H1 (cell line): ENCODE measurements around the gene C3orf80. TPM values are rescaled to one million over a fixed set of nuclear protein-coding genes. Genes with fewer than 3 reads are reported as not detected.

Experiments
- PHF8 ChIP-seq: fragments of 200-600 bp; sonication (generic); conservative IDR thresholded peaks from 2 replicates; pipeline ENCODE4 v1.7.1; 2012; ENCODE audit warnings: low read depth, mild to moderate bottlenecking, inconsistent platforms, low read length, moderate library complexity
- RBBP5 ChIP-seq: IDR thresholded peaks from 2 replicates; pipeline ENCODE4 v1.7.1; 2012; ENCODE audit warnings: low read depth, mild to moderate bottlenecking, inconsistent platforms, low read length, moderate library complexity, borderline replicate concordance
- SIN3A ChIP-seq, 2 experiments: IDR thresholded peaks in 1 of 2; conservative IDR thresholded peaks in 1 of 2; 2 replicates each; pipeline ENCODE4 v1.6.1; 2011 to 2012; ENCODE audit warnings: low read length in 2 of 2, improper control_type of control experiment in 1 of 2, low read depth in 1 of 2, mild to moderate bottlenecking in 1 of 2
- TAF1 ChIP-seq: IDR thresholded peaks from 2 replicates; pipeline ENCODE4 v1.6.1; 2011; ENCODE audit warnings: mild to moderate bottlenecking, low read depth, low read length
- polyA plus RNA-seq, 7 experiments: library from polyadenylated mRNA; depleted of rRNA in 3 of 7; stranded (reverse) in 5 of 7; unstranded in 2 of 7; fragments of >200 nt in 5 of 7; fragments of 200-250 nt in 2 of 7; gene quantifications; 1 replicate in 5 of 7; 2 replicates in 1 of 7; 4 replicates in 1 of 7; pipeline versions ENCODE4 v1.2.1 to v1.2.3, GENCODE V29; 2011 to 2013; ENCODE audit warnings: missing spikeins in 2 of 7, mixed read lengths in 2 of 7
- total RNA-seq: library from RNA; stranded (reverse); fragmentation: NEBNext Ultra II Directional; extraction: Animal tissue kit (Norgen Biotek cat#: 25700); gene quantifications from 2 replicates; pipeline ENCODE4 v1.2.1, GENCODE V29; 2021
- TF ChIP-seq, protein P1 (sequence below): IDR thresholded peaks from 2 replicates; pipeline ENCODE4 v1.6.1; 2012; ENCODE audit warnings: inconsistent platforms
- TF ChIP-seq, protein P2 (sequence below): IDR thresholded peaks from 2 replicates; pipeline ENCODE4 v1.6.1; 2012; ENCODE audit warnings: inconsistent platforms
- TF ChIP-seq, protein P3 (sequence below): fragments of 300-600 bp; sonication (generic); IDR thresholded peaks from 2 replicates; pipeline ENCODE4 v1.7.1; 2012; ENCODE audit warnings: low read length, moderate library complexity, mild to moderate bottlenecking, inconsistent platforms; ENCODE audit not compliant: insufficient replicate concordance

Gene C3orf80
- total and polyA plus RNA-seq, 2 of the 8 experiments (the other 6 are each of a cell fraction or from before 2014, with no cell fraction given): 0.57 to 1.1 TPM

DNA sequence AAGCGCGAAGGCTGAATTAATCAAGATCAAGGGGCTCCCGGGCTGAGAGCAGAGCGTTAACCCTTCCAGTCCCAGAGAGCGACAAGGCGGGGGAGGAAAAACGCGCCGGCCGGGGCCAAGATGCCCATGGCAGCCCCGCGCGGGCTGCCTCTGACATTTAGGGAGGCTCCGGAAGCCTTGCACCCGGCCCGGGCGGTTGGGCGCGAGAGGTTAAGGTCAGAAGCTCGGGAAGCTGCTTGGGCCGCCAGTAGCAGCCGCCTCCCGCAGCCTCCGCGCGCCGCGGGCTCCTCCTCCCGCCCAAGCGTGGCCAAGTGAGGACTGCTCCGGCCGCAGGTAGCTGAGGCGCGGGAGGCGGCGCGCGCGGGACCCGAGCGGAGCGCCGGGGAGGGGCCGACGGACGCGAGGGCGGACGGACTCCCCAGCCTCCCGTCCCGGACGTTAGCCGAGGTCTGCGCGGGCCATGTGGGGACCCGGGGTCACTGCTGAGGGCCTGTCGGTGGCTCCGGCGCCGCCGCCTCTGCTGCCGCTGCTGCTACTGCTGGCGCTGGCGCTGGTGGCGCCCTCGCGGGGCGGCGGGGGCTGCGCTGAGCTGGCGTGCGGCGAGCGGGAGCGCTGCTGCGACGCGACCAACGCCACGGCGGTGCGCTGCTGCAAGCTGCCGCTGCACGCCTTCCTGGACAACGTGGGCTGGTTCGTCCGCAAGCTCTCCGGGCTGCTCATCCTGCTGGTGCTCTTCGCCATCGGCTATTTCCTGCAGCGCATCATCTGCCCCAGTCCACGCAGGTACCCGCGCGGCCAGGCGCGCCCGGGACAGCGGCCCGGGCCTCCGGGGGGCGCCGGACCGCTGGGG, at the start of gene C3orf80 (continued):
- peak; percentile 43; the same call in 1 of the 2 replicates for TF ChIP-seq RBBP5
- TF ChIP-seq, protein P1, sequence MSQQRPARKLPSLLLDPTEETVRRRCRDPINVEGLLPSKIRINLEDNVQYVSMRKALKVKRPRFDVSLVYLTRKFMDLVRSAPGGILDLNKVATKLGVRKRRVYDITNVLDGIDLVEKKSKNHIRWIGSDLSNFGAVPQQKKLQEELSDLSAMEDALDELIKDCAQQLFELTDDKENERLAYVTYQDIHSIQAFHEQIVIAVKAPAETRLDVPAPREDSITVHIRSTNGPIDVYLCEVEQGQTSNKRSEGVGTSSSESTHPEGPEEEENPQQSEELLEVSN: peak; percentile 51
- TF ChIP-seq TAF1: peak; percentile 47
- TF ChIP-seq SIN3A (conservative IDR thresholded peaks at IDR 0.05 in 1 of 2, IDR thresholded peaks at IDR 0.05 in 1 of 2; ENCODE audit: low read depth in 1 of 2, low read length in 2 of 2): no peak
- TF ChIP-seq, protein P2, sequence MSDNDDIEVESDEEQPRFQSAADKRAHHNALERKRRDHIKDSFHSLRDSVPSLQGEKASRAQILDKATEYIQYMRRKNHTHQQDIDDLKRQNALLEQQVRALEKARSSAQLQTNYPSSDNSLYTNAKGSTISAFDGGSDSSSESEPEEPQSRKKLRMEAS: peak; percentile 71; the same call in 1 of the 2 replicates
- TF ChIP-seq, protein P3, sequence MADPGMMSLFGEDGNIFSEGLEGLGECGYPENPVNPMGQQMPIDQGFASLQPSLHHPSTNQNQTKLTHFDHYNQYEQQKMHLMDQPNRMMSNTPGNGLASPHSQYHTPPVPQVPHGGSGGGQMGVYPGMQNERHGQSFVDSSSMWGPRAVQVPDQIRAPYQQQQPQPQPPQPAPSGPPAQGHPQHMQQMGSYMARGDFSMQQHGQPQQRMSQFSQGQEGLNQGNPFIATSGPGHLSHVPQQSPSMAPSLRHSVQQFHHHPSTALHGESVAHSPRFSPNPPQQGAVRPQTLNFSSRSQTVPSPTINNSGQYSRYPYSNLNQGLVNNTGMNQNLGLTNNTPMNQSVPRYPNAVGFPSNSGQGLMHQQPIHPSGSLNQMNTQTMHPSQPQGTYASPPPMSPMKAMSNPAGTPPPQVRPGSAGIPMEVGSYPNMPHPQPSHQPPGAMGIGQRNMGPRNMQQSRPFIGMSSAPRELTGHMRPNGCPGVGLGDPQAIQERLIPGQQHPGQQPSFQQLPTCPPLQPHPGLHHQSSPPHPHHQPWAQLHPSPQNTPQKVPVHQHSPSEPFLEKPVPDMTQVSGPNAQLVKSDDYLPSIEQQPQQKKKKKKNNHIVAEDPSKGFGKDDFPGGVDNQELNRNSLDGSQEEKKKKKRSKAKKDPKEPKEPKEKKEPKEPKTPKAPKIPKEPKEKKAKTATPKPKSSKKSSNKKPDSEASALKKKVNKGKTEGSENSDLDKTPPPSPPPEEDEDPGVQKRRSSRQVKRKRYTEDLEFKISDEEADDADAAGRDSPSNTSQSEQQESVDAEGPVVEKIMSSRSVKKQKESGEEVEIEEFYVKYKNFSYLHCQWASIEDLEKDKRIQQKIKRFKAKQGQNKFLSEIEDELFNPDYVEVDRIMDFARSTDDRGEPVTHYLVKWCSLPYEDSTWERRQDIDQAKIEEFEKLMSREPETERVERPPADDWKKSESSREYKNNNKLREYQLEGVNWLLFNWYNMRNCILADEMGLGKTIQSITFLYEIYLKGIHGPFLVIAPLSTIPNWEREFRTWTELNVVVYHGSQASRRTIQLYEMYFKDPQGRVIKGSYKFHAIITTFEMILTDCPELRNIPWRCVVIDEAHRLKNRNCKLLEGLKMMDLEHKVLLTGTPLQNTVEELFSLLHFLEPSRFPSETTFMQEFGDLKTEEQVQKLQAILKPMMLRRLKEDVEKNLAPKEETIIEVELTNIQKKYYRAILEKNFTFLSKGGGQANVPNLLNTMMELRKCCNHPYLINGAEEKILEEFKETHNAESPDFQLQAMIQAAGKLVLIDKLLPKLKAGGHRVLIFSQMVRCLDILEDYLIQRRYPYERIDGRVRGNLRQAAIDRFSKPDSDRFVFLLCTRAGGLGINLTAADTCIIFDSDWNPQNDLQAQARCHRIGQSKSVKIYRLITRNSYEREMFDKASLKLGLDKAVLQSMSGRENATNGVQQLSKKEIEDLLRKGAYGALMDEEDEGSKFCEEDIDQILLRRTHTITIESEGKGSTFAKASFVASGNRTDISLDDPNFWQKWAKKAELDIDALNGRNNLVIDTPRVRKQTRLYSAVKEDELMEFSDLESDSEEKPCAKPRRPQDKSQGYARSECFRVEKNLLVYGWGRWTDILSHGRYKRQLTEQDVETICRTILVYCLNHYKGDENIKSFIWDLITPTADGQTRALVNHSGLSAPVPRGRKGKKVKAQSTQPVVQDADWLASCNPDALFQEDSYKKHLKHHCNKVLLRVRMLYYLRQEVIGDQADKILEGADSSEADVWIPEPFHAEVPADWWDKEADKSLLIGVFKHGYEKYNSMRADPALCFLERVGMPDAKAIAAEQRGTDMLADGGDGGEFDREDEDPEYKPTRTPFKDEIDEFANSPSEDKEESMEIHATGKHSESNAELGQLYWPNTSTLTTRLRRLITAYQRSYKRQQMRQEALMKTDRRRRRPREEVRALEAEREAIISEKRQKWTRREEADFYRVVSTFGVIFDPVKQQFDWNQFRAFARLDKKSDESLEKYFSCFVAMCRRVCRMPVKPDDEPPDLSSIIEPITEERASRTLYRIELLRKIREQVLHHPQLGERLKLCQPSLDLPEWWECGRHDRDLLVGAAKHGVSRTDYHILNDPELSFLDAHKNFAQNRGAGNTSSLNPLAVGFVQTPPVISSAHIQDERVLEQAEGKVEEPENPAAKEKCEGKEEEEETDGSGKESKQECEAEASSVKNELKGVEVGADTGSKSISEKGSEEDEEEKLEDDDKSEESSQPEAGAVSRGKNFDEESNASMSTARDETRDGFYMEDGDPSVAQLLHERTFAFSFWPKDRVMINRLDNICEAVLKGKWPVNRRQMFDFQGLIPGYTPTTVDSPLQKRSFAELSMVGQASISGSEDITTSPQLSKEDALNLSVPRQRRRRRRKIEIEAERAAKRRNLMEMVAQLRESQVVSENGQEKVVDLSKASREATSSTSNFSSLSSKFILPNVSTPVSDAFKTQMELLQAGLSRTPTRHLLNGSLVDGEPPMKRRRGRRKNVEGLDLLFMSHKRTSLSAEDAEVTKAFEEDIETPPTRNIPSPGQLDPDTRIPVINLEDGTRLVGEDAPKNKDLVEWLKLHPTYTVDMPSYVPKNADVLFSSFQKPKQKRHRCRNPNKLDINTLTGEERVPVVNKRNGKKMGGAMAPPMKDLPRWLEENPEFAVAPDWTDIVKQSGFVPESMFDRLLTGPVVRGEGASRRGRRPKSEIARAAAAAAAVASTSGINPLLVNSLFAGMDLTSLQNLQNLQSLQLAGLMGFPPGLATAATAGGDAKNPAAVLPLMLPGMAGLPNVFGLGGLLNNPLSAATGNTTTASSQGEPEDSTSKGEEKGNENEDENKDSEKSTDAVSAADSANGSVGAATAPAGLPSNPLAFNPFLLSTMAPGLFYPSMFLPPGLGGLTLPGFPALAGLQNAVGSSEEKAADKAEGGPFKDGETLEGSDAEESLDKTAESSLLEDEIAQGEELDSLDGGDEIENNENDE: no peak
- 0 out of 2 replicates have a peak, but pooled peaks have one; percentile 29 for TF ChIP-seq PHF8
